Subcutaneous adipose tissue (tissue), 4 donors: Measurements from ENCODE around the gene QRICH1. TPM values are rescaled to one million over a fixed set of nuclear protein-coding genes. Genes with fewer than 3 reads are reported as not detected.

Experiments used
- small RNA-seq: library from RNA; depleted of rRNA; stranded (forward); fragments of <200 nt; gene quantifications from one replicate; pipeline ENCODE3, GENCODE V24; 2016
- total RNA-seq, 4 donors: library from RNA; depleted of rRNA; stranded (reverse); fragments of >200 nt; gene quantifications; one replicate each; pipeline ENCODE4 v1.1.0, GENCODE V29; 2016
- TF ChIP-seq, protein P1 (sequence below): fragments of 450-650 bp; IDR thresholded peaks from one replicate; pipeline ENCODE4 v1.5.1; 2016; ENCODE audit warnings: low read depth, mild to moderate bottlenecking, control low read depth, antibody characterized with exemption, moderate library complexity

Gene QRICH1
- total RNA-seq, 4 donors from 2014 or later: 47.9 to 90.7 (median 76.5) TPM

DNA sequence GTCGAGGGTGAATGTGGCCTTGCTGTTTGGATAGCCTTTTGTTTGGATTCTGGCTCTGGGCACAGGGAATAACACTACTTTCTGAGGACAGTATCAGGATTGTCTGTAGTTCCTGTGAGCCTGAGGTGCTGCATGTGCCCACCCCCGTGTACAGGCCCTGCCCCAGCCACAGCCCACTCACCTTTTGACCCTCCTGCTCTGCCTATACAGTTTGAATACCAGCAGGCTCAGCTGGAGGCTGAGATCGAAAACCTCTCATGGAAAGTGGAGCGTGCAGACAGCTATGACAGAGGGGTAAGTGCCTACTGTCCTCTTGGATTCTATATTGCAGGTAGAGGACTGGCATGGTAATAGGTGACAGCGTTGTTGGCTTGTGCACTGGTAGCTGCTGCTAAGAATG, 111.2 kb downstream of the QRICH1 start:
- TF ChIP-seq, protein P1, sequence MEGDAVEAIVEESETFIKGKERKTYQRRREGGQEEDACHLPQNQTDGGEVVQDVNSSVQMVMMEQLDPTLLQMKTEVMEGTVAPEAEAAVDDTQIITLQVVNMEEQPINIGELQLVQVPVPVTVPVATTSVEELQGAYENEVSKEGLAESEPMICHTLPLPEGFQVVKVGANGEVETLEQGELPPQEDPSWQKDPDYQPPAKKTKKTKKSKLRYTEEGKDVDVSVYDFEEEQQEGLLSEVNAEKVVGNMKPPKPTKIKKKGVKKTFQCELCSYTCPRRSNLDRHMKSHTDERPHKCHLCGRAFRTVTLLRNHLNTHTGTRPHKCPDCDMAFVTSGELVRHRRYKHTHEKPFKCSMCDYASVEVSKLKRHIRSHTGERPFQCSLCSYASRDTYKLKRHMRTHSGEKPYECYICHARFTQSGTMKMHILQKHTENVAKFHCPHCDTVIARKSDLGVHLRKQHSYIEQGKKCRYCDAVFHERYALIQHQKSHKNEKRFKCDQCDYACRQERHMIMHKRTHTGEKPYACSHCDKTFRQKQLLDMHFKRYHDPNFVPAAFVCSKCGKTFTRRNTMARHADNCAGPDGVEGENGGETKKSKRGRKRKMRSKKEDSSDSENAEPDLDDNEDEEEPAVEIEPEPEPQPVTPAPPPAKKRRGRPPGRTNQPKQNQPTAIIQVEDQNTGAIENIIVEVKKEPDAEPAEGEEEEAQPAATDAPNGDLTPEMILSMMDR: no peak

GRCh38 chr3:48982016-48982415, 111.9 kb downstream of the QRICH1 start:
- TF ChIP-seq, protein P1: no peak

DNA sequence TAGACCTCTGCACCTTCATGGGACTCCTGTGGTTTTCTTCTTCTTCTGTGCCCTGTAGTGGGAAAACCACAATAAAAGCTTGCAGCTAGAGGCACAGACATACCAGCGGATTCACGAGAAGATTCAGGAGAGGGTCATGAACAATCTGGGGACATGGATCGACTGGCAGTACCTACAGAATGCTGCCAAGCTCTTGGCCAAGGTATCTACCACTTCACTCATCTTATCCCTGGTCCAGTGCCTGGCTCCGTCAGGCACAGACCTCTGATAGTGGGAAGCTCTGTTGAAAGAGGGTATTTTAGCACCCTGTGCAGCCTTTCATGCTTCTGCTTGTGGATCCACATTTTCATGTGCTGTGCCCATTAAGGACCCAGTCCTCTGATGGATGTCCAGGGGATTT, 113.6 kb downstream of the QRICH1 start:
- TF ChIP-seq, protein P1: no peak

Small RNA genes within 50 kb of the gene (small RNA-seq; reads per million reads assigned to genes)
- gene MIR191: 10,255 reads per million, percentile 100 among the genes with 10 or more reads in this experiment
- 41.7 reads per million, percentile 96 among the genes with 10 or more reads in this experiment for gene MIR425
- not detected for gene RN7SL182P

Other genes starting within 250 kb of the QRICH1 start
- gene PRKAR2A, start 246.2 kb downstream of the QRICH1 start, total RNA-seq: 10 to 100 TPM; 25.8 to 40.3 (median 33.2) TPM
- gene SLC25A20, start 195.2 kb downstream of the QRICH1 start, total RNA-seq: 10 to 100 TPM; 28.8 to 58.4 (median 42.2) TPM
- gene ARIH2, start 175.2 kb downstream of the QRICH1 start, total RNA-seq: 100 to 1,000 TPM in 1 of 4 donors, 10 to 100 TPM in 3; 63.4 to 110 (median 80.2) TPM
- gene P4HTM, start 103.8 kb downstream of the QRICH1 start, total RNA-seq: 10 to 100 TPM; 15.3 to 30.6 (median 26.0) TPM
- 10 to 100 TPM; 23.8 to 60.2 (median 56.0) TPM for gene WDR6, start 86.7 kb downstream of the QRICH1 start, total RNA-seq
- gene DALRD3, start 75.5 kb downstream of the QRICH1 start, total RNA-seq: 10 to 100 TPM; 10.6 to 43.3 (median 29.8) TPM
- gene NDUFAF3, start 72.0 kb downstream of the QRICH1 start, total RNA-seq: 100 to 1,000 TPM in 3 of 4 donors, 10 to 100 TPM in 1; 95.4 to 179 (median 127) TPM
- gene IMPDH2, start 64.7 kb downstream of the QRICH1 start, total RNA-seq: 100 to 1,000 TPM in 2 of 4 donors, 10 to 100 TPM in 2; 92.3 to 126 (median 105) TPM
- gene QARS1, start 10.7 kb upstream of the QRICH1 start, total RNA-seq: 100 to 1,000 TPM; 198 to 233 (median 211) TPM
- 10 to 100 TPM; 26.4 to 73.8 (median 52.3) TPM for gene USP19, start 26.8 kb upstream of the QRICH1 start, total RNA-seq
- 100 to 1,000 TPM; 411 to 623 (median 527) TPM for gene LAMB2, start 39.0 kb upstream of the QRICH1 start, total RNA-seq
- gene CCDC71, start 72.3 kb upstream of the QRICH1 start, total RNA-seq: 10 to 100 TPM; 18.3 to 28.3 (median 25.1) TPM
- gene KLHDC8B, start 77.5 kb upstream of the QRICH1 start, total RNA-seq: 100 to 1,000 TPM in 1 of 4 donors, 10 to 100 TPM in 3; 28.4 to 166 (median 64.0) TPM
- 10 to 100 TPM in 2 of 4 donors, 1 to 10 TPM in 2; 3.6 to 27.3 (median 6.9) TPM for gene C3orf62, start 183.2 kb upstream of the QRICH1 start, total RNA-seq
- 10 to 100 TPM; 31.0 to 67.3 (median 36.5) TPM for gene USP4, start 246.0 kb upstream of the QRICH1 start, total RNA-seq